GM18498 (cell line): ENCODE data around the gene GP1BB.
A peak's percentile ranks its signal among the peaks of the same experiment; 100 is the strongest.
"Not testable (repeated sequence)": the region's sequence is repeated elsewhere in the genome, so short reads cannot be mapped to it uniquely, and the experiment has no call there.

Experiments
- ATAC-seq: cut with Tn5 transposase; IDR thresholded peaks from one replicate; pipeline ENCODE4 v1.9.1; 2021; ENCODE audit warnings: mild to moderate bottlenecking, moderate library complexity; ENCODE audit not compliant: unreplicated experiment

Gene GP1BB

DNA sequence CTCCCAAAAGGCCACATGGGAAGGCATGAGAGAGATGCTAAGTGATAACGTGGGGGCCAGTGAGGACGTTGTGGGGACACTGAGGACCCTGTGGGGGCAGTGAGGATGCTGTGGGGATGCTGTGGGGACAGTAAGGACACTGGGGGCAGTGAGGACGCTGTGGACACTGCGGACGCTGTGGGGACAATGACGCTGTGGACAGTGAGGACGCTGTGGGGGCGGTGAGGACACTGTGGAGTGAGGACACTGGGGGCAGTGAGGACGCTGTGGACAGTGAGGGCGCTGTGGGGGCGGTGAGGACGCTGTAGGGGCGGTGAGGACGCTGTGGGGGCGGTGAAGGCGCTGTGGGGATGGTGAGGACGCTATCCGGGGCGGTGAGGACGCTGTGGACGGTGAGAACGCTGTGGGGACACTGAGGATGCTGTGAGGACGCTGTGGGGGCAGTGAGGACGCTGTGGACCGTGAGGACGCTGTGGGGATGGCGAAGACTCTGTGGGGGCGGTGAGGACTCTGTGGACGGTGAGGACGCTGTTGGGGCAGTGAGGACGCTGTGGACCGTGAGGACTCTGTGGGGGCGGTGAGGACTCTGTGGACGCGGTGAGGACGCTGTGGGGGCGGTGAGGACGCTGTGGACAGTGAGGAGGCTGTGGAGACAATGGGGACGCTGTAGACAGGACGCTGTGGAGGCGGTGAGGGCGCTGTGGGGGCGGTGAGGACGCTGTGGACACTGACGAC is 1.8 kb downstream of the GP1BB start:
- no peak for ATAC-seq

DNA sequence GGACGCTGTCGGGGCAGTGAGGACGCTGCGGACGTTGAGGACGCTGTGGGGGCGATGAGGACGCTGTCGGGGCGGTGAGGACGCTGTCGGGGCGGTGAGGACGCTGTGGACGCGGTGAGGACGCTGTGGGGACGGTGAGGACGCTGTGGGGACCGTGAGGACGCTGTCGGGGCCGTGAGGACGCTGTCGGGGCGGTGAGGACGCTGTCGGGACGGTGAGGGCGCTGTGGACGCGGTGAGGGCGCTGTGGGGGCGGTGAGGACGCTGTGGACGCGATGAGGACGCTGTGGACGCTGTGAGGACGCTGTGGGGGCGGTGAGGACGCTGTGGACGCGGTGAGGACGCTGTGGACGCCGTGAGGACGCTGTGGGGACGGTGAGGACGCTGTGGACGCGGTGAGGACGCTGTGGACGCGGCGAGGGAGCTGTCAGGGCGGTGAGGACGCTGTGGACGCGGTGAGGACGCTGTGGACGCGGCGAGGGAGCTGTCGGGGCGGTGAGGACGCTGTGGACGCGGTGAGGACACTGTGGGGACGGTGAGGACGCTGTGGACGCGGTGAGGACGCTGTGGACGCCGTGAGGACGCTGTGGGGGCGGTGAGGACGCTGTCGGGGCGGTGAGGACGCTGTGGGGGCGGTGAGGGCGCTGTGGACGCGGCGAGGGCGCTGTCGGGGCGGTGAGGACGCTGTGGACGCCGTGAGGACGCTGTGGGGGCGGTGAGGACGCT is 2.9 kb downstream of the GP1BB start:
- ATAC-seq, result not testable (repeated sequence)

DNA sequence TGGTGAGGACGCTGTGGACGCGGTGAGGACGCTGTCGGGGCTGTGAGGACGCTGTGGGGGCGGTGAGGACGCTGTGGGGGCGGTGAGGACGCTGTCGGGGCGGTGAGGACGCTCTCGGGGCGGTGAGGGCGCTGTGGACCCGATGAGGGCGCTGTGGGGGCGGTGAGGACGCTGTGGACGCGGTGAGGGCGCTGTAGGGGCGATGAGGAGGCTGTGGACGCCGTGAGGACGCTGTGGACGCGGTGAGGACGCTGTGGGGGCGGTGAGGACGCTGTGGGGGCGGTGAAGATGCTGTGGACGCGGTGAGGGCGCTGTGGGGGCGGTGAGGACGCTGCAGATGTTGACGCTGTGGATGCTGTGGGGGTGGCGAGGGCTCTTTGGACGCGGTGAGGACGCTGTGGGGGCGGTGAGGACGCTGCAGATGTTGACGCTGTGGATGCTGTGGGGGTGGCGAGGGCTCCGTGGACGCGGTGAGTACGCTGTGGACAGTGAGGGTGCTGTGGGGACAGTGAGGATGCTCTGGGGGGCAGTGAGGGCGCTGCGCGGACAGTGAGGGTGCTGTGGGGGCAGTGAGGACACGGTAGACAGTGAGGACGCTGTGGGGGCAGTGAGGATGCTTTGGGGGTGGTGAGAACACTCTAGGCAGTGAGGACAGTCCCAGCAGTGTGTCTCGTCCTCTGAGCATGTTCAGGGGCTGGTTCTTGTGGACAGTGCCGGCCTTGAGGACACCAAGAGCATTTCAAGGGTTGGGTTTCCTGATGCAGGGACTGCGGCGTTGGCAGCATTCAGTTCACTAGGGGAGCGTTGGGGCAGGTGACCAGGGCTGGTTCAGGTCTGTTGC is 4.2 kb downstream of the GP1BB start:
- ATAC-seq, result no peak

DNA sequence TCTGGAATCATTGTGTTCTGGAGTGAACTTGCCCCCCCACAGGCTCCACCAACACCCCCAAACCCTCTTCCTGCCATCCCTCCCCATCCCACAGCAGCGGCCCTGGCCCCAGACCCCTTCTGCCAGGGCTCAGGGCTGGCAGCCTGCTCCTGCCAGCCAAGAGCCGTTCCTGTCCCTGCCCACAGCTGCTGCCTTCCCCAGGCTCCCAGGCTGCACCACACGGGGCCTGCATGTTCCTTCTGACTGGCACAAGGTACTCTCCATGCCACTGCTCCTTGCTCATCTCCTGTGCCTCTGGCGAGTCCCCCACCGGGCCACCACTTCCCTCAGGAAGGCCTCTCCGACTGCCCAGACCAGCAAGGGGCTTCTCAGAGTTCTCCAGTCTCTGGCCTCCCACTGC is 4.9 kb downstream of the GP1BB start:
- ATAC-seq, result no peak

DNA sequence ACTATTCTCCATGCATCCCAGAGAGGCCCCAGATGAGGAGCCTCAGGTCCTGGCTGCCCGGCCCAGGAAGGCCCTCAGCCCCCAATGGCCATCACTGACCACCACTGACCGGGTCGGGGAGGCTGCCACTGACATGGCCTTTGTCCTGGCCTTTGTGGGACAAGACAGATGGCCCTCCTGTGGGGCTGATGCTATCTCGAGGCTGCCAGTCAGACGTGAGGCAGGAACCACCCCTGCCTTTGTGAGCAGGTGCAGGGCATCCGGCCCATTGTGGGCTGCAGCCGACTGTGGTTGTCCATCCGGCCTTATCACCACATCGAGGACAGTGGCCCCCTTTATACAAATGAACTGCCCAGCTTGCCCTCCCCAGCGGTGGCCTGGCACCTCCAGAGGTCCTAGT is 5.5 kb downstream of the GP1BB start:
- ATAC-seq, result no peak

DNA sequence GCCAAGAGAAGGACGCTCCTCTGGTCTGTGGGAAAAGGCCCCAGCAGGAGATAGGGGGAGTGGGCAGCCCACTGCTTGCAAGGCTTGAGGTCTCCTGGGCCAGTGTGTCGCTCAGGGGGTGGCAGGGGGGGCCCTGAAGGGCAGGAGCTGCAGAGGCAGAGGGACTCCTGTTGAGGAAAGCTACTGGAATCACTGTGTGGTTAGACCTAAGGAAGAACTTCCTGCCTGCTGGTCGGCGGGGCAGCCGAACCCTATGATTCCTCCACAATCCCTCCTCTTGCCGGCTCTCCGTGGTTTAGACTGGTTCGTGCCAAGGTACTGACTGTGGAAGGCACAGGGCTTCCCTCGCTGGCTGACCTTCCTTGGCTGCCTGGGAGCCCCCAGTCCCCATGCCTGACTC is 6.2 kb downstream of the GP1BB start:
- ATAC-seq, result no peak

DNA sequence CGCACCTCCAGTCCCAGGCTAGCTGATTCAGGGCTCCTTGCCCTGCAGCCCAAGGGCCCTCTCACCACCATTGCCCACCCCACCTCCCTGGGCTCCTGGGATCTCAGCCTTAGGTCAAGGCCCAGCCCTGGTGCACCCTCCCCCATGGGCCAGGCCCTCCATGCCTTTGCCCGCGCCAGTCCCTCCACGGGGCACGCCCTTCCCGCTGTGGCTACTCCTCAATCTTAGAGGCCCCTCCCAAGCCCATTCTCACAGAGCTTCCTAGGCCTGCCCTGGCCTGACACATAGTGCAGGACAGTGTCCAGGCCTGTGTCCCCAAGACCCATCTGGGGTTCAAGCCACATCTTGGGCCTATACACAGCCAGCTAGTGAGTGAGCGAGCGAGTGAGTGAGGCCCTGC is 6.9 kb downstream of the GP1BB start:
- no peak for ATAC-seq

DNA sequence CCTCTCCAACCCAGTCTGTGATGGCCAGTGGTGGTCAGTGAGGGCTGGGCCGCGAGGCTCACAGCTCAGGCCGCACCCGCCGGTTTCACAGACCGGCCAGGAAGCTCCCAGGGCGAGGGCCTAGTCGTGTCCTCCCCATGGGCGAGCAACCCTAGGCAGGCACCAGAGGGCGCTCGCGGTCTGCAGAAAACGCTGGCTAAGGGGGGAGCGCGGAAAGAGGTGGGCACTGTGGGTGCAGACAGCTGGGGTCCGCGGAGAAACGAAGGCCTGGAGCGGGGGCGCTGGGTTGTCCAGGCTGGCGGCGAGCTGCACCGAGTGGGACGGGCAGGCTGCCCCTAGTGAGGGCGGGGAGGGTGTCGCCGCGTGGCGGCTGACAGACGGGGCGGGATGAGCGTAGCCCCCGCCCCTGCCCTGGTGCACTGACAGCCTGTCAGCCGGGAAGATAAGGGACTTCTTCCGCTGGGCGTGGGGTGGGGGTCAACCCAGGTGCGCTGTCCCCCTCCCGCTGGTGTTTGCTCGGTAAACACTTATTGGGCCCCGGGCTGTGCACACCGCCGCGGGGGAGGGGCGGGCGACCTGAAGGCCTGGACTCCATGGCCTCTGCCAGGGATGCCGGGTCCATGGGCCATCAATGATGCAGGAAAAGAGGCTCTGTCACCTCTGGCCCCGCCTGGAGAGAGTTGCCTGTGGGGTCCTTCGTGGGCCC is 7.5 kb downstream of the GP1BB start:
- peak; percentile 62 for ATAC-seq

DNA sequence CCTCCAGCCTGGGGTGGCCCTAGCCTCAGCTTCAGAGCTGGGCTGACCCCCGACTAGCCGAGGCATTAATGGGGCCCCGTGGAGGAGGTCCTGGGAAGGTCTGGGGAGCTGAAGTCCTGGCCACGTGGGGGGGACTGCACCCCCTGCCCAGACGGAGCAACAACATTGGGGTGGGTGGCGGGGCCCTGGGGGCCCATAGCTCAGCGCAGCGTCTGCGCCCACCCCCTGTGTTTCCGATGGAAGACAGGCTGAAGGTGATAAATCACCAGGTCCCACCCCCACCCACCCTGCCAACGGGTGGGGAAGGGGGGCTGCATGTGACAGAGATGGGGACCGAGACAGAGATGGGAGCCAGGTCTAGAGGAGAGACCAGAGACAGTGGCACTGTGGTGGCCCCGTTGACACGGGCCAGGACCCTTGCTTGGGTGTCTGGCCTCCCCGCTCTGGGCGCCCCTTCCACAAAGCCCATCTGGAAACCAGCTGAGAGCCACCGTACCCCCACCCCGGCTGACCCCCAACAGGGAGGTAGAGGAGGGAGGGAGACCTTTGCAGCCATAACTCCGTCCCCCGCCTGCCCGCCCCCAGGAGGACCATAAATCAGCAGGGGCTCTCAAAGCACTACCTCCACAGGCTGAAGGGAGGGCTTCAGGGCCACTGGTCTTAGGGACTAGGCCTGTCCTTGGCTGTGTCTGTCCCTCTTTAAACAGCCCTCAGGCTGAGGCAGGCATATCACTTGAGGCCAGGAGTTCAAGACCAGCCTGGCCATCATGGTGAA is 8.2 kb downstream of the GP1BB start:
- ATAC-seq, result no peak

DNA sequence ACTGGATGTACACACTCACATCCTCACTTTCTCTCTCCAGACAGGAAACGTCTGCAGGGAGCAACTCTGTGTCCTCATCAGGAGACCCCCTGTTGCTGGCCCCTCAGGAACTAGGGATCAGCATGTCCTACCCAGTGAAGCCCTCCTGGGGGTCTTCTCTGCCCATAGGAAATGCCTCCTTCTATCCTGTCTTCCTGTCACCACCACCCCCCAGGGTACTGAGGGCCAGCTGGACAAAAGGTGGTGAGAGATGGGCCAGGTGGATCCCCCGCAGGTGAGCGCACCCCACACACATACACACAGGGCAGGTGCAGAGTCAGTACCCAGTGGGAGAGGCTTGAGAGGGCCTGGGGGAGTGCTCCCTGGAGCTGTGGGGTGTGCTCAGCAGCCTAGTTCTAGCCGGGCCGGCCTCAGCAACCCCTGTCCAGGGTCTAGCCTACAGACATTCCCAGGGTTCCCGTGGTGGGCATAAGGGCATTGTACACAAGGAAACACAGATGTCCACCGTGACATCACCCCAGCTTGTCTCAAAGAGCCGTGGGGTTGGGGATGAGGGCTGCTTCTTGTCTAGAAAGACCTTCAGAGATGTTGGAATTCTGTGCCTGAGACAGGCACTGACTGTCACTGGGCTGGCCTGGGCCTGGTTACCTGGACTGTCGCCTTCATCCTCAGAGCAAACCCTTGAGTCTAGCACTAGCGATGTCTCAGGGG is 9.2 kb downstream of the GP1BB start:
- no peak for ATAC-seq

DNA sequence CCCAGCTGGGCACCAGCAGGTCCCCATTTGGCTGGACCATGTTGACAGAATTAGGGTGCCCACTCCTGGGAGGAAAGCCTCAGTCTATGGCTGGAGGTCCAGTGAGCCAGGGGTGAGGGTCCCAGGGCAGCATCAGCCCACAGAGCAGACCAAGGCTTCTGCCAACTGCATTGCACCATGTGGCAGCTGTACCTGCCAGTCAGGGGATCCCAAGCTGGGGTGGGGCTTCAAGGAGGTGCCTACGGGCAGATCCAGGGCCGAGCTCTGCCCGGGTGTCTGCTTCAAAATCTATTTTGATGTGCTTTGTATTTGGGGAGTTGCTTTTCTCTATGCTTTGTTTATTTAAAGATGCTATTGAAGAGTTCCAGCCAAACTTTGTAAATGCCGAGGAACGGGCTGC is 10.4 kb downstream of the GP1BB start:
- no peak for ATAC-seq

DNA sequence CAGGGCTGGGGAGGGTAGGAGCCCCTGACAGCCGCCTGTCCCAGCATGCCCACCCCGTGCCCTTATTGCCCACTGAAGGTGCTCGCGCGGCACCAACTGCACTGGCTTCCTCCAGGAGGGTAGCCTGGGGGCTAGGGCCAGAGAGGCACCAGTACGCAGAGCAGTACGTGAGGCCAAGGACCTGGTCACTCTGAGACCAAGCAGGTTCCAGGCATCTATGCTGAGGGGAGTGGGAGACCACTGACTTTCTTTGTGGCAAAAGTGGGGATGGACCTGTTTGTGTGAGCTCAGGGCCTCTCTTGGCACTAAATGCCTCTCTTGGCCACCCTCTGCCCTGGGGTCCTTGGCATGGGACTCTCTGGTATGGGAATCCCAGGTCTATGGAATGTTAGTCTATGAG is 10.8 kb downstream of the GP1BB start:
- ATAC-seq, result no peak

DNA sequence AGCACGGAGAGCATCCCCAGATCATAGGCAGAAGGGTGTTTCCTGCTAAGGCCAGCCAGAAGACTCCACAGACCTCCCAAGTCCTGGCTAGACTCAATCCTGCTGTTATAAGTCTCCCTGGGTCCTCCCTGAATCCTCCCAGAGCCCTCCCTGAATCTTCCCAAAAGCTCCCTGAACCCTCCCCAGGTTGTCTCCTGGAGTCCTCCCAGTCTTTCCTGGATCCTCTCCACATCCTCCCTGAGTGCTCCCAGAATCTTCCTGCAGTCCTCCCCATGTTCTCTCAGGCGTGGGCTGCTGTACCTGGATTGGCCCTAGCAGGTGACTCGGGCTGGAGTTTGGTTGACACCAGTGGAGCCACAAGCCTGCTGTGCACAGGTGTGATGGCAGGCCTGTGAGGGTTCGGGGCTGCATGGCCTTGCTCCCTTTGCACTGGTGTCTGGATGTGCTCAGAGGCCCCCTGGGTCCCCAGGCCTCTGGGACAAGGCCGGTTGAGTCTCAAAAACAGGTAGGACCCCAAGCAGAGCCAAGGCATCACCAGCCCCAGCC is 11.6 kb downstream of the GP1BB start:
- ATAC-seq, result no peak

DNA sequence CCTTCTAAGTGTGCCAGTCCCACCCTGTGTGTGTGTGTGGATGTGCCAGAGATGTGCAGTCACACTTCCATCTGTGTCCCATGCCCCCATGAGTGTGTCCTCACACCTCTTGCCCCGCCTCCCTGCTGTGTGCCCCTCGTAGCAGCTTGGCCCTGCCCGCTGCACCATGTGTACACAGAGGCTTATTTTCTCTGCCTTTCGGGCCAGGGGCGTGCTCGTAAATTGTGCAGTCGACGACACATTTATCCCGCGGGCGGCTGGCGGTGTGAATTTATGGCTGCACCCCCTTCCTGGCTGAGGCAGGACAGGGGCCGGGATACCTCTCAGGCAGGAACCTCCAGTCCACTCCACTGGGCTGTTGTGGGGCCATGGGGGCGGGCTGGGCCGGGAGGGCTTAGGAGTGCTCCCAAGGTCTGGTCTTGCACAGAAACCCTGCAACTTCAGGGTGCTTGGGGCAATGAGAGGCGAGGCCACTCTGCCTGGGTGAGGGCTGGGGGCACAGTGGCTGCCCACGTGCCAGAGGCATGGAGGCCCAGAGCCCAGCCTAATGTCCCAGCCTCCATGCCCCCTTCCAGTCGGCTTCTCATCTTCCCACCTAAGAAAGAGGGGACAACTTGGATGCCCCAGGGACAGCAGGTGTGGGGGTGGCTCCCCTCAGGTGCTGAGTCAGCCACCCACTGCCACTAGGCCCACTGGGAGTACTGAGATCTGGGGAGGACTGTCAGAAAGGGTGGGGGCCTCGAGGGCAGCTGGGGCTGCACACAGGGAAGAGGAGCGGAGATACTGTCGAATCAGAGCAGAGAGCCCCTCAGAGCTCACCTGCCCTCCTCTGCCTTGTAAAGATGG is 12.5 kb downstream of the GP1BB start:
- no peak for ATAC-seq

DNA sequence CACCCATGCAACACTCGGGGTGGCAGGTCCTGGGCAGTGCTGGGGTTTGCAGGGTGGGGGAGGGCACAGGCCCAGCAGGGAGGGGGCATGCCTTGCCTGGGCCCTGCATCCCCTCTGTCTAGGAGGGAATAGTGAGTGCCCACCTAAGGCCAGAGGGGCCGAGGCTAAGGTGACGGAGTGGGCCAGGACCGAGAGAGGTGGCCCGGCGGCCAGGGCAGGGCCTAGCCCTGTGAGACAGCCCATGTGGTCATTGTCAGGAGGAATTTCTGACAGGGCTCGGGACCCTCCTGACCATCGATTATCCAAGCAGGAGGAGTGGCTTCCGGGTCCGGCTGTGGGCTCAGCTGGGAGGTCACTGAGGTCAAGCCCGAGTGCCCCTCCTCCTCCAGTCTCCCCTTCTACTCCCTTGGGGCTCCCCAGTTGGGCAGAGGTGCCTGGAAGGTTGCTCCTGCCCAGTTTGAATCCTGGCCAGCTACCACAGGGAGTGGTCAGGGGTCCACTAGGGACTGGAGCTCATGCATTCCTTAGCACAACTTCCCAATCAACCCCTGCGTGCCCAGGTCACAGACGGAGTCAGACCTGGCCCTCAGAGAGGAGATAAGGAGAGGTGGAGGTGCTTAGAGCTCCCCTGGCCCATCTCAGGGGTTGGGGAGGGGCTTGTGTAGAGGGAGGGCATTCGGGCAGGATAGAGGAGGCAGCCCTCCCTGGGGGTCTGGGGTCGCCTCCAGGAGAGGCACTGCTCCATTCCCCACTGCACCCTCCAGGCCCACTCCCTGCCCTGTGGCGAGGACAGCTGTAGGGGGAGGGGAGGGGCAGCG is 14.7 kb downstream of the GP1BB start:
- no peak for ATAC-seq

DNA sequence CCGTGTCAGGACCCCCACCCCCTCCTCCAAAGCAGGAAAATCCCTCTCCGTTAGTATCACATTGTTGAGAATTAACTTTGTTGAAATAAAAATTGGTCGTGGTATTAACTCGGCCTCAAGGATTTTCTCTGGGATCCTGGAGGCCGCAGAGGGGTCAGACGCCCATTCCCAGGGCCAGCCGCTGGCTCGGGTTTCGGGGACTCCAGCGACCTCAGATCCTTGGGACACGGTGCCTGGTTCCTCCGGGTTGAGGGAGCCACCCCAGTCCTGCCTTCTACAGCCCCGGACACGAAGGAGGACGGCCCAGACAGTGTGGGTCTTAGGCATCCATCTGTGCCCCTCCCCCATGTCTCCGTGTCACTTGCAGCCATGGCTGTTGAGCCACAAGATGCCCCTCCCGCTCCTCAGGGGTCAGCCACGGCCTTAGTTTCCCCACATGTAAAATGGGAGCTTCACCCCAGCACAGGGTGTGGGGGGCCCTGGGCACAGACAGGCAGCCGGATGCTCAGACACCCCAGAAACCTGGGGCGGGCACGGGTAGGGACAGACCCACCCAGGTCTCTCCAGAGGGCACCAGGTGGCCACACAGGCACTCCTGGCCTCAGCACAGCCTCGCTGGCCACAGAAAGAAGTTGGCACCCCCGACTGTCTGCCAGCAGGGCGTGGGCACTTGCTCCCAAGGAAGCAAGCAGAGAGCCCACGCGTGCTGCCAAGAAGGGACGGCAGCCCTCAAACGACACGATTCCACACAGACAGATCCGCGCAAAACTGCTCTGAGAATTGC is 15.5 kb downstream of the GP1BB start:
- no peak for ATAC-seq

DNA sequence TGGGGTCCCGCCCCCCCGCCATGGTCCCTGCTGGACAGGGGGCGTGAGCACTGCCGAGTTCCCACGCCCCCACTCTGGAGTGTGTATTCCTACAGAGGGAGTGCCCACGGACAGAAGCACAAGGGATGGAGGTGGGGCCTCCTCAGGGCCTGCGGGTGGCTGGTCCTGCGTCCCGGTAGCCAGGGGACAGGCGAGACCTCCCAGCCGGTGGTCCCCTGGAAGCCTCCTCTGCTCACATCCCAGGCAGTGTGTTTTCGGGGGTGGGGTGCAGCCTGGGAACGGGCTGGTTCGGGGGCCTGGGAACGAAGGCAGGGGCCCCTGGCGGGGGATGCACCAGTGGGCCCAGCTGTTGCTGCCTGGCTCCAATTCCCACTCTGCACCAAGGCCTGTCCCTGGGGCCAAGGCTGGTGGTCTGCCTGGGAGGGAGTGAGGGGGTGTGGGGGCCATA is 16.1 kb downstream of the GP1BB start:
- no peak for ATAC-seq
